GM12864 (cell line): ENCODE data around the gene FAM43B.

Experiments used
- DNase-seq: peaks from one replicate; pipeline ENCODE4 v3.0.0-alpha.2; 2011; ENCODE audit warnings: low read depth
- H3K4me3 ChIP-seq: 2 replicates; pipeline ENCODE4 v1.5.1; 2011; ENCODE audit warnings: mild to moderate bottlenecking, low read depth, low read length, control low read depth
- CTCF ChIP-seq: IDR thresholded peaks from 2 replicates; pipeline ENCODE4 v1.5.1; 2011; ENCODE audit warnings: low read depth, mild to moderate bottlenecking, moderate library complexity, low read length, control low read depth, inconsistent platforms; ENCODE audit errors: missing control alignments

Gene FAM43B

GRCh38 chr1:20590306-20590777, 38.0 kb downstream of the FAM43B start:
- no peak for DNase-seq
- TF ChIP-seq CTCF = no peak
- H3K4me3 ChIP-seq = no peak overlapping the region

GRCh38 chr1:20593756-20594155, 41.4 kb downstream of the FAM43B start:
- no peak for DNase-seq
- TF ChIP-seq CTCF = no peak
- H3K4me3 ChIP-seq = no peak overlapping the region

- no peak overlapping the region for H3K4me3 ChIP-seq
- DNase-seq = no peak
- no peak for TF ChIP-seq CTCF
Observed at GRCh38 chr1:20594746-20595145, 42.4 kb downstream of the FAM43B start.

- H3K4me3 ChIP-seq = no peak overlapping the region
- TF ChIP-seq CTCF = no peak
- DNase-seq = no peak
Observed at GRCh38 chr1:20596106-20596505, 43.7 kb downstream of the FAM43B start.

- no peak overlapping the region for H3K4me3 ChIP-seq
- DNase-seq = no peak
- TF ChIP-seq CTCF = no peak
Observed at GRCh38 chr1:20597650-20598049, 45.3 kb downstream of the FAM43B start.

GRCh38 chr1:20600156-20600555, 47.8 kb downstream of the FAM43B start:
- DNase-seq = no peak
- no peak for TF ChIP-seq CTCF
- H3K4me3 ChIP-seq = no peak overlapping the region

GRCh38 chr1:20601129-20601825, 48.9 kb downstream of the FAM43B start:
- no peak for TF ChIP-seq CTCF
- H3K4me3 ChIP-seq = no peak overlapping the region
- no peak for DNase-seq
